Activated CD4-positive, CD25-positive, alpha-beta regulatory T cell treated with anti-CD3 and anti-CD28 coated beads, Interleukin-2, amount 50 U/mL, for 16 hours (primary cell): ENCODE data around the gene TXLNG.
"Not testable (repeated sequence)": the region's sequence is repeated elsewhere in the genome, so short reads cannot be mapped to it uniquely, and the experiment has no call there.

Experiments used
- DNase-seq: peaks from one replicate; pipeline ENCODE4 v3.0.0-alpha.2; 2020; ENCODE audit warnings: low read depth, low spot score

Gene TXLNG

GRCh38 chrX:16786139-16786790 is at the start of gene TXLNG:
Gene TXLNG (plus strand): TSS chrX:16786466. CDS start chrX:16786488, 22 bp downstream.
- peak; percentile 86 for DNase-seq

GRCh38 chrX:16737024-16737423 is 49.2 kb upstream of the TXLNG start:
- no peak for DNase-seq

DNA sequence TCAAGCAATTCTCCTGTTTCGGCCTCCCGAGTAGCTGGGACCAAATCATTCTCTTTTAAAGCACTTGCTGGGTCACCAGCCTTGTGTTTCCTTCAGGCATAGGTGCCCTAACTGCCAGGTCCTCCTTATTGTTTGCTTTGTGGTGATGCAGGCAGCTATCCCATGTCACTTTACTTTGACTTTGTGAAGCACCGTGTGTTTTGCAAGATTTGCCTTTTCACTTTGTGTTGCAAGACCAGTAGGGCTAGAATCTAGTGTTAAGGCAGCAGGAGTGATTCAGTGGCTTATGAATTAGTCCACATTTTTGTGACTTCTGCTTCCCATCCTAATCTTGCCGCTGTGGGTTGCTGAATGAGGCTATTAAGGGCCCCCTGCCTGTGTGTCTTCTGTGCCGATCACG is 46.7 kb upstream of the TXLNG start:
- no peak for DNase-seq

DNA sequence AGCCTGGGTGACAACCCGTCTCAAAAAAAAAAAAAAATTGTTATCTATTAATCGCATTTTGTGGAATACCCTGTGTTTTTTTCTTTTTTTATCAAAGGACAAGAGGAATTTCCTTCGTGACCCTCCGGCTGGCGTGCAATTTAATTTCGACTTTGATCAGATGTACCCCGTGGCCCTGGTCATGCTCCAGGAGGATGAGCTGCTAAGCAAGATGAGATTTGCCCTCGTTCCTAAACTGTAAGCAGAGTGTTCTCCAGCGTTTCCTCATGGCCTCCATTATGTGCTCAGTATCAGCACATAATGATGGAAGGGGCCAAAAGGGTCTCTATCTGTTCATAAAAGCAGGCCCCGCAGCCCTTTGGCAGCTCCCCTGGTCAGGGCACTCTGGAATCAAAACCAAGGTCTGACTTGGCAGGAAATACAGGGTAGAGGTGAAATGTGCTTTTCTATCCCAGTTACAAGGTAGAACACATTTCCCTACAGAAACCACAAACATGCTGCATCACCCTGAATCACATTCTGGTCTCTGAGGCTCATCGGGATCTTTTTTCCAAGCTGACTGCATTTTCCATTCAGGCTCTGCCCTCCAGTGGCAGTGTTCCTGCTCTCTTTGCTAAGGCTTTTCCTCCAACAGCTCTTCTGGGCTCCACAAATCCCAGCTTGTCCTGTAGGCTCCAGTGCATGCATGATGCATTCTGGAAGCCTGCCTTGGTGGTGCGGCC is 42.5 kb upstream of the TXLNG start:
- DNase-seq = no peak

DNA sequence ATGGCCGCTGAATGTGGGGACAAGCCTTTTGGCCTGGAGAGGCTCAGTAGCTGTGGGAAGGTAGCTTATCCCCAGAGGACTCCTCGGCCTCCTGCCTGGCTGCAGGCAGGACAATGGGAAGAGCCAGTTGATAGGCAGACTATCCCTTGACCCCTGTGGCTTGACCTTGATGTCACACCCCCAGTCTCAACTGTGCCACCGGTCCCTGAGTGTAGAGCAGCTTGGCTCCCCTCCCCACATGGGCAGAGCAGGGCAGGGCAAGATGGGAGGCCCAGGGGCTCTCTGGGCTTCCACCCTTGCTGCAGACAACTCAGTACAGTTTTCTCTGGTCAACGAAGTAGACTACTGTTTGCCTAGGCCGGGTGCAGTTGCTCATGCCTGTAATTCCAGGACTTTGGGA is 41.2 kb upstream of the TXLNG start:
- DNase-seq = no peak

DNA sequence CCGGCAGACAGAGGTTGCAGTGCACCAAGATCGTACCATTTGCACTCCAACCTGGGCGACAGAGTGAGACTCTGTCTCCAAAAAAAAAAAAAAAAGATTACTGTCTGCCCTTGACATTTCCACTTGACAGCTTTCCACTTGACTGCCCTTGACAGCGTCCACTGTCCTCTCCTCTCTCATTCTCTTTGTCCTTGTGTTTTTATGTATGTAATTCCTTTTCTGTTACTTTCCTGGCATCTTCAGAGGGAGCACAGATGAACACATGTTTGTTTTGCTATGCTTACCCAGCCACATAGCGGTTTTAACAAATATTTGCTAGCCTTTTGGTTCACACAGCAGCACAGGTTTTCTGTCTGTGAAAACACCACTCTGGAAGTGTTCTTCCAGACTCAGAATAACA is 40.6 kb upstream of the TXLNG start:
- DNase-seq = no peak

DNA sequence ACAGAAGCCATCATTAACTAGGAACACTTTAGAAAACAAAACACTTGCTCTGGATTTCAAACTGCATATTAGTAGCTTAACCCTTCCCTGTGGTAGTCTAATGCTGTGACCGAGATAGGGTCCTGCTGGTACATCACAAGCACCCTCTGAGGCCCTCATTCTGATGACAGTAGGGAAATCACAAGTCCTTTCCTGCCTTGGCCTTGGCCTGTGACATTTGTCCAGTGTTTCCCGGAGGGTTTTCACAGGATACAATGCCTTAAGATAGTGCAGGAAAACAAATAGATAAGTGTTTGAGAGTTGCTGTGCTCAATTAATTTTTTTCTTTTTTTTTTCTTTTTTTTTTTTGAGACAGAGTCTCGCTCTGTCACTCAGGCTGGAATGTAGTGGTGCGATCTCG is 37.8 kb upstream of the TXLNG start:
- DNase-seq = no peak

DNA sequence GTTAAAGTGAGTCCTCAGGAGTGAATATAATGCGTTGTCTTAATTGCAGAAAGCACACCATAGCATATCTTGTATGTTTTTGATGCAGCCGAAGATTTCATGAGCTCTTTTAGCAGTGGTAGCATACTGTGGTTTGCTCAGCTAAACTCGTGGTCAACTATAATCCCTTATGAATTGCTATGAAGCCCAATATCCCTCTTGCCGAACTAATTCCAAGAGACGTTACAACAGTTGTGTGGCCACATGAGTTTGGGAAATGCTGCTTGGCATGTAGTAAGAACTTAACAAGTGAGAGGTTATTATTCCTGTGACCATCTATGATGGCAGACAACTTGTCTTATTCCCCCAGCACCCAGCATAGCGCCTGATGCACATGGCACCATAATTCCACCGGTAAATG is 36.1 kb upstream of the TXLNG start:
- no peak for DNase-seq

GRCh38 chrX:16754019-16754418 is 32.2 kb upstream of the TXLNG start:
- no peak for DNase-seq

GRCh38 chrX:16756724-16757123 is 29.5 kb upstream of the TXLNG start:
- no peak for DNase-seq

GRCh38 chrX:16761500-16761899 is 24.8 kb upstream of the TXLNG start:
- not testable (repeated sequence) for DNase-seq

DNA sequence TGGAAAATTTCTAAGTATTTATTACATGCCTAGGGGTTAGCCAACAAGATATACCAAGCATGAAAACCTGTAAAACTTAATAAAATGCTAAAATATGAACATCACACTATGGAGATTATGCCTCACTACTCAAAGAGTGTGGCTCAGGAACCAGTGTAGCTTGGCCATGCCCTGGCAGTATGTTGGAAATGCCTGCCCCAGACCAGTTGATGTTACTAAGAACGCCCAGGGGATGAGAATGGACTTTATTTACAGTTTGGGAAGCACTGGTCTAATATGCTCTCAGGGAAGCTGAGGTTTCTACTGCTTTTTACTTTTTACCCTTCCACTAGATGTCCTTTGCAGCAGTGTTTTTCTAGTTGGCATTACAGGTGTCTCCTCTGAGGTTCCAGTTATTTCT is 23.7 kb upstream of the TXLNG start:
- no peak for DNase-seq

DNA sequence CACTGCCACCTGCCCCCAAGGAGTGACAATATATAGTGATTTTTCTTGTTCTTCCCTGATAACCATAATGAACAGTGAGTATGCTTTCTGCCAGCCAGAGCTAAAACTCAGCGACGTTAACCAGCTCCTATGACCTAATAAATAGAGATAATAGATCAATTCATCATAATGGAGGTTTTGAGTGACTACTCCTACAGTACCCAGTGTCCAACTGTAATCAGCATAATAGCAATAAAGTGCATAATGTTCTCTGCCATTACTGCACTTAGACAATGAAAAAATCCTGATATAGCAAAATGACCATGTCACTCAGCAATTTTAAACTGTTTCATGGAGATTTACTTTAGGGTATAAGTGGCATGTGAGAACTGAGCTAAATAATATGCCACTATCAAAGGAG is 20.7 kb upstream of the TXLNG start:
- DNase-seq = no peak

DNA sequence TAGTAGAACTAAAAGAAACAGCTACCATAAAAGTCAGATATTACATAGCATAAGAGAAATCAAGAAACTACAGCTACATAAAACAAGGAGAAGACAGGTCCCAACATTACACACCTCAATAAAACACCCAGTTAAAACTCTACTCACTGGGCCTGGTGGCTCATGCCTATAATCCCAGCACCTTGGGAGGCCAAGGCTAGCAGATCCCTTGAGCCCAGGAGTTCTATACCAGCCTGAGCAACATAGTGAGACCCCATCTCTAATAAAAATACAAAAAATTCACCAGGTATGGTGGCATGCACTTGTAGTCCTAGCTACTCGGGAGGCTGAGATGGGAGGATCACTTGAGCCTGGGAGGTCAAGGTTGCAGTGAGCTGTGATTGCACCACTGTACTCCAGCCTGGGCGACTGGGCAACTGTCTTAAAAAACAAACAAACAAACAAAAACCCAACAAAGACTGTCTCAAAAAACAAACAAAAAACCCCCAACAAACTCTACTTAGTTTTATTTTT is 15.2 kb upstream of the TXLNG start:
- no peak for DNase-seq

GRCh38 chrX:16771483-16772398 is 14.5 kb upstream of the TXLNG start:
- DNase-seq = no peak

- no peak for DNase-seq
These were observed 13.8 kb upstream of the TXLNG start for GRCh38 chrX:16772460-16772859.

GRCh38 chrX:16774746-16775145 is 11.5 kb upstream of the TXLNG start:
- DNase-seq = no peak

GRCh38 chrX:16778545-16778944 is 7.7 kb upstream of the TXLNG start:
- DNase-seq = no peak

DNA sequence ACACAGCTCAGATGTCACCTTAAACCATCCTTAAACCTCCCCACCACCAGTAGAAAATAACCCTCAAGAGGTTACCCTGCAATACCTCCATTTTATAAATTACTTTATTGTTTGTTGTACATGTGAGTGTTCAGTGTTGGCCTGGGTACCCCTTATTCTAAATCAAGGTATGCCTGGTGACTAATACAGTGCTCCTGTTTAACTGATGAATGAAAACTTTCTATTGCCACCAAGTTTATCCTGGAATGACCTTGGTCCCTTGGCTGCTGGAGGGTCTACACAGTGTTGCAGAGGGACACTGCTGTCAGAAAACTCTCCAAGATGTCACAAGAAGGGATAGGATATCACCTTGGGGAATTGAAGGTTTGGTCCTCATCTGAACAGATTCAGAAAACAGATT is 7.3 kb upstream of the TXLNG start:
- DNase-seq = no peak

- DNase-seq = not testable (repeated sequence)
These were observed 6.5 kb upstream of the TXLNG start for GRCh38 chrX:16779815-16780214.

DNA sequence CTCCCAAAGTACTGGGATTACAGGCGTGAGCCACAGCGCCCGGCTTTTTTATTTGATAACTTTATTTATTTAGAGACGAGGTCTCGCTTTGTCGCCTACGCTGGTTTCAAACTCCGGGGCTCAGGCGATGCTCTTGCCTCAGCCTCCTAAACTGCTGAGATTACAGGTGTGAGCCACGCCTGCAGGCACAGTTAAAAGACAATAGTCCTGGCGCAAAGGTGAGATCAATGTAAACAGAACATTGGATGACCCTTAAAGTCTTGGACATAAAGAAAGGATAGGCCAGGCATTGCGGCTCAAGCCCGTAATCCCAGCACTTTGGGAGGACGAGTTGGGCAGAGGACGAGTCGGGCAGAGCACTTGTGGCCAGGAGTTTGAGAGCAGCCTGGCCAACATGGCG is 2.8 kb upstream of the TXLNG start:
- DNase-seq = no peak

- not testable (repeated sequence) for DNase-seq
These were observed 1.8 kb upstream of the TXLNG start for GRCh38 chrX:16784440-16784839.
